GM23338 (cell line): ENCODE data around the gene CCBE1.

Experiments used
- CREB1 ChIP-seq: fragments of 250-450 bp; sonication (Bioruptor Pico); IDR thresholded peaks from 2 replicates; pipeline ENCODE4 v1.5.0; 2020; ENCODE audit warnings: low read depth, mild to moderate bottlenecking, moderate library complexity
- CTCF ChIP-seq, 2 experiments: fragments of 200-600 bp in 1 of 2; sonication (generic) in 1 of 2; conservative IDR thresholded peaks; 2 replicates each; pipeline versions ENCODE4 v1.5.1 to v1.6.1; 2016 to 2017; ENCODE audit warnings: antibody characterized with exemption in 2 of 2, low read depth in 2 of 2, mild to moderate bottlenecking in 2 of 2, moderate library complexity in 1 of 2
- EZH2 ChIP-seq: fragments of 200-600 bp; sonication (generic); IDR thresholded peaks from one replicate; pipeline ENCODE4 v1.8.0; 2017; ENCODE audit warnings: antibody characterized with exemption, mild to moderate bottlenecking, low read depth; ENCODE audit not compliant: unreplicated experiment
- EZH2phosphoT487 ChIP-seq: fragments of 200-600 bp; sonication (generic); IDR thresholded peaks from one replicate; pipeline ENCODE4 v1.8.1; 2018; ENCODE audit warnings: antibody characterized with exemption; ENCODE audit not compliant: unreplicated experiment
- JUNB ChIP-seq: IDR thresholded peaks from one replicate; pipeline ENCODE4 v1.6.1; 2016; ENCODE audit warnings: antibody characterized with exemption; ENCODE audit not compliant: unreplicated experiment
- NANOG ChIP-seq: IDR thresholded peaks from 2 replicates; pipeline ENCODE4 v1.6.1; 2016; ENCODE audit warnings: antibody characterized with exemption, borderline replicate concordance
- POLR2AphosphoS5 ChIP-seq: IDR thresholded peaks from 2 replicates; pipeline ENCODE4 v1.6.1; 2016; ENCODE audit warnings: antibody characterized with exemption, low read depth
- REST ChIP-seq: IDR thresholded peaks from one replicate; pipeline ENCODE4 v1.6.1; 2018; ENCODE audit warnings: antibody characterized with exemption; ENCODE audit not compliant: unreplicated experiment
- STAT1 ChIP-seq: IDR thresholded peaks from one replicate; pipeline ENCODE4 v1.6.1; 2016; ENCODE audit warnings: antibody characterized with exemption; ENCODE audit not compliant: unreplicated experiment
- ZNF462 ChIP-seq: fragments of 250-450 bp; sonication (Bioruptor Pico); IDR thresholded peaks from 2 replicates; pipeline ENCODE4 v1.5.0; 2020; ENCODE audit warnings: mild to moderate bottlenecking, moderate library complexity
- TF ChIP-seq, protein P1 (sequence below): IDR thresholded peaks from 2 replicates; pipeline ENCODE4 v1.6.1; 2016; ENCODE audit warnings: antibody characterized with exemption

DNA sequence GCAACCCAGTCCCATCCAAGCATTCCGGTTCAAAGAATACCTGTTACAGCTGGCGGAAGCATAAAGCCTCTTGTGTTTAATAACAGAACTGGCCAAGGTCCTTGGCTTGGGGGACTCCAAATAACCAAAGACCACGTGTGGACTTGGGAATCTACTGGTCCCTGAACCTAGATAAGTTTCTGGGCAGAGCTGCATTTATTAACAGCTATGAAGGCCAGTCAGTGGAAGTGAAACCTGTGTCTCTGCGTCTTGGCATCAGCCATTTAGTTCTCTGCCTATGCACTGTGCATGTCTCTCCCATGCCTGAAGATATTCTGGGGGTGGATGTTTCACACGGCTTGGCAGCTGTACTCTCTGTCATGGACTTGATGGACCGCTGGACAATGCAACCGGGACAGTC, 137.7 kb downstream of the CCBE1 start:
- TF ChIP-seq CTCF (conservative IDR thresholded peaks at IDR 0.05; ENCODE audit: low read depth in 2 of 2) (no peak), EZH2 (no peak), POLR2AphosphoS5 (no peak), REST (no peak), EZH2phosphoT487 (no peak), CREB1 (CRISPR knock-in tag) (no peak), NANOG (no peak), JUNB (no peak), ZNF462 (no peak), STAT1 (no peak)
- TF ChIP-seq, protein P1, sequence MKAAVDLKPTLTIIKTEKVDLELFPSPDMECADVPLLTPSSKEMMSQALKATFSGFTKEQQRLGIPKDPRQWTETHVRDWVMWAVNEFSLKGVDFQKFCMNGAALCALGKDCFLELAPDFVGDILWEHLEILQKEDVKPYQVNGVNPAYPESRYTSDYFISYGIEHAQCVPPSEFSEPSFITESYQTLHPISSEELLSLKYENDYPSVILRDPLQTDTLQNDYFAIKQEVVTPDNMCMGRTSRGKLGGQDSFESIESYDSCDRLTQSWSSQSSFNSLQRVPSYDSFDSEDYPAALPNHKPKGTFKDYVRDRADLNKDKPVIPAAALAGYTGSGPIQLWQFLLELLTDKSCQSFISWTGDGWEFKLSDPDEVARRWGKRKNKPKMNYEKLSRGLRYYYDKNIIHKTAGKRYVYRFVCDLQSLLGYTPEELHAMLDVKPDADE = no peak
